ENCODE measurements around the gene HMCN1.

DNA sequence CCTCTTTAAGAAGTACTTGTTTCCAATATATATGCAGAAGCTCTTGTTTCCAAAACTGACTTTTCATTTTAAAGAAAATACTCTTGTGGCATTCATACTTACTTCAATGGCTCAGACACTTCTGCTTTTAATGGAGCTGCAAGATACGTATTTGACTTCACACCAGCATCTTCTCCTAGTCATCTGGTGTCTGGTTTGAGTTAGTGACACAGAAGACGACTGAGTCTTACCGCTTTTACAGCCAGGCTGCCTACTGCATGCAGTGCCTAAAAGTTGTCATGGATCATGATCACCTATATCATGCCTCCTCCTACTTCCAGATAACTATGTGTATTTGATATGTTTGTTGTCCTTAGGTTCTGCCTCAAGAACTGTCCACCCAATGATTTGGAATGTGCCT, 455.0 kb downstream of the HMCN1 start:
- TF ChIP-seq, protein P1, sequence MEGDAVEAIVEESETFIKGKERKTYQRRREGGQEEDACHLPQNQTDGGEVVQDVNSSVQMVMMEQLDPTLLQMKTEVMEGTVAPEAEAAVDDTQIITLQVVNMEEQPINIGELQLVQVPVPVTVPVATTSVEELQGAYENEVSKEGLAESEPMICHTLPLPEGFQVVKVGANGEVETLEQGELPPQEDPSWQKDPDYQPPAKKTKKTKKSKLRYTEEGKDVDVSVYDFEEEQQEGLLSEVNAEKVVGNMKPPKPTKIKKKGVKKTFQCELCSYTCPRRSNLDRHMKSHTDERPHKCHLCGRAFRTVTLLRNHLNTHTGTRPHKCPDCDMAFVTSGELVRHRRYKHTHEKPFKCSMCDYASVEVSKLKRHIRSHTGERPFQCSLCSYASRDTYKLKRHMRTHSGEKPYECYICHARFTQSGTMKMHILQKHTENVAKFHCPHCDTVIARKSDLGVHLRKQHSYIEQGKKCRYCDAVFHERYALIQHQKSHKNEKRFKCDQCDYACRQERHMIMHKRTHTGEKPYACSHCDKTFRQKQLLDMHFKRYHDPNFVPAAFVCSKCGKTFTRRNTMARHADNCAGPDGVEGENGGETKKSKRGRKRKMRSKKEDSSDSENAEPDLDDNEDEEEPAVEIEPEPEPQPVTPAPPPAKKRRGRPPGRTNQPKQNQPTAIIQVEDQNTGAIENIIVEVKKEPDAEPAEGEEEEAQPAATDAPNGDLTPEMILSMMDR (IDR thresholded peaks at IDR 0.05), result no peak
- TF ChIP-seq POLR2A (IDR thresholded peaks at IDR 0.05), result no peak

All from thyroid gland (tissue), 4 donors.